A549 (cell line): ENCODE measurements around the gene ANKFY1. TPM values are rescaled to one million over a fixed set of nuclear protein-coding genes. Genes with fewer than 3 reads are reported as not detected.
A peak's percentile ranks its signal among the peaks of the same experiment; 100 is the strongest.

ENCODE experiments used
- ATAC-seq, 2 experiments: fragments of 200-7000 bp in 1 of 2; fragments of >200 bp in 1 of 2; cut with Nextera tagmentation in 1 of 2; cut with Tn5 transposase in 1 of 2; 3 replicates each; pipeline versions ENCODE4 v1.8.0 to v1.9.1; 2018 to 2020; ENCODE audit warnings: mild to moderate bottlenecking in 1 of 2, moderate library complexity in 1 of 2
- CTCF ChIA-PET: fragments of 300-600 bp; sonication (Branson Sonifier 250); formaldehyde crosslinking; extraction: SDS; loops from one replicate; lab custom pipeline; 2021; ENCODE audit warnings: antibody characterized with exemption, inconsistent platforms; lab: Yijun Ruan, JAX
- POLR2A ChIA-PET: fragments of 350-600 bp; formaldehyde crosslinking; extraction: SDS; loops from one replicate; lab custom pipeline; 2021; ENCODE audit warnings: antibody characterized with exemption, inconsistent platforms; lab: Yijun Ruan, JAX
- DNase-seq, 2 experiments: peaks; one replicate each; pipeline versions ENCODE4 v3.0.0 to v3.0.0-alpha.2; 2011 to 2016; ENCODE audit warnings: low read depth in 1 of 2, low spot score in 1 of 2
- FAIRE-seq: peaks from 2 replicates; lab custom pipeline; 2011; peaks lifted over from hg19 to GRCh38; lab: Jason Lieb, UNC
- H3K27ac ChIP-seq, 2 experiments: fragments of >200 bp; sonication (Bioruptor Twin); formaldehyde crosslinking; 3 replicates each; pipeline ENCODE4 v1.5.1; 2016 to 2017
- H3K4me1 ChIP-seq: fragments of >200 bp; sonication (Bioruptor Twin); formaldehyde crosslinking; 3 replicates; pipeline ENCODE4 v1.6.1; 2016
- H3K4me2 ChIP-seq: fragments of >200 bp; sonication (Bioruptor Twin); formaldehyde crosslinking; 3 replicates; pipeline ENCODE4 v1.6.1; 2016
- H3K4me3 ChIP-seq: fragments of >200 bp; sonication (Bioruptor Twin); formaldehyde crosslinking; 3 replicates; pipeline ENCODE4 v1.5.1; 2016
- H3K9me3 ChIP-seq: fragments of >200 bp; sonication (Bioruptor Twin); formaldehyde crosslinking; 3 replicates; pipeline ENCODE4 v1.6.1; 2016
- BHLHE40 ChIP-seq: IDR thresholded peaks from 2 replicates; pipeline ENCODE4 v1.6.1; 2012; ENCODE audit warnings: low read depth, low read length, inconsistent platforms
- CBX2 ChIP-seq: fragments of 200-600 bp; sonication (generic); IDR thresholded peaks from 2 replicates; pipeline ENCODE4 v1.6.1; 2016; ENCODE audit warnings: low read depth, mild to moderate bottlenecking, borderline replicate concordance
- CBX8 ChIP-seq: fragments of 200-600 bp; sonication (generic); IDR thresholded peaks from 2 replicates; pipeline ENCODE4 v1.6.1; 2016
- CEBPB ChIP-seq, 2 experiments: fragments of >200 bp in 1 of 2; sonication (Bioruptor Twin) in 1 of 2; formaldehyde crosslinking in 1 of 2; IDR thresholded peaks; 2 replicates each; pipeline ENCODE4 v1.6.1; 2012 to 2016
- CHD4 ChIP-seq: fragments of 200-600 bp; sonication (generic); IDR thresholded peaks from 2 replicates; pipeline ENCODE4 v1.6.1; 2016; ENCODE audit warnings: antibody characterized with exemption, mild to moderate bottlenecking, borderline replicate concordance
- EHMT2 ChIP-seq: fragments of 200-600 bp; sonication (generic); IDR thresholded peaks from 2 replicates; pipeline ENCODE4 v1.6.1; 2016; ENCODE audit warnings: antibody characterized with exemption, low read depth, mild to moderate bottlenecking, moderate library complexity
- ELK1 ChIP-seq: fragments of 150-350 bp; IDR thresholded peaks from 2 replicates; pipeline ENCODE4 v1.6.1; 2014; ENCODE audit warnings: low read depth, mild to moderate bottlenecking, low read length
- EP300 ChIP-seq, 2 experiments: fragments of >200 bp; sonication (Bioruptor Twin); formaldehyde crosslinking; IDR thresholded peaks; 2 replicates in 1 of 2; 3 replicates in 1 of 2; pipeline ENCODE4 v1.6.1; 2016 to 2017
- FOSB ChIP-seq: fragments of 250-450 bp; sonication (Bioruptor Pico); IDR thresholded peaks from 2 replicates; pipeline ENCODE4 v1.5.0; 2020; ENCODE audit warnings: mild to moderate bottlenecking, moderate library complexity
- FOSL2 ChIP-seq, 2 experiments: fragments of 450-650 bp in 1 of 2; fragments of >200 bp in 1 of 2; sonication (Bioruptor Twin) in 1 of 2; formaldehyde crosslinking; IDR thresholded peaks; 2 replicates each; pipeline versions ENCODE4 v1.5.0 to v1.6.1; 2016 to 2020; ENCODE audit warnings: mild to moderate bottlenecking in 1 of 2, moderate library complexity in 1 of 2
- FOXS1 ChIP-seq: fragments of 250-450 bp; sonication (Bioruptor Pico); IDR thresholded peaks from 2 replicates; pipeline ENCODE4 v1.5.0; 2020; ENCODE audit warnings: mild to moderate bottlenecking, moderate library complexity
- HDAC2 ChIP-seq: fragments of 200-600 bp; sonication (generic); IDR thresholded peaks from 2 replicates; pipeline ENCODE4 v1.6.1; 2016
- HOXA7 ChIP-seq: fragments of 250-450 bp; sonication (Bioruptor Pico); IDR thresholded peaks from 2 replicates; pipeline ENCODE4 v1.5.0; 2020; ENCODE audit warnings: mild to moderate bottlenecking, moderate library complexity
- KDM1A ChIP-seq: fragments of 200-600 bp; sonication (generic); IDR thresholded peaks from 2 replicates; pipeline ENCODE4 v1.6.1; 2016; ENCODE audit warnings: low read depth, mild to moderate bottlenecking
- KDM5A ChIP-seq: fragments of 200-600 bp; sonication (generic); IDR thresholded peaks from 2 replicates; pipeline ENCODE4 v1.6.1; 2016; ENCODE audit warnings: antibody characterized with exemption, mild to moderate bottlenecking
- MAZ ChIP-seq: fragments of 150-350 bp; IDR thresholded peaks from 2 replicates; pipeline ENCODE4 v1.6.1; 2014; ENCODE audit warnings: antibody characterized with exemption, low read depth, low read length, borderline replicate concordance
- NFE2L2 ChIP-seq: fragments of 150-350 bp; conservative IDR thresholded peaks from 2 replicates; pipeline ENCODE4 v1.6.1; 2014; ENCODE audit warnings: low read length
- NPAS2 ChIP-seq: fragments of 250-450 bp; sonication (Bioruptor Pico); IDR thresholded peaks from 2 replicates; pipeline ENCODE4 v1.8.0; 2022; ENCODE audit warnings: mild to moderate bottlenecking, moderate library complexity, borderline replicate concordance
- NR3C1 ChIP-seq: fragments of >200 bp; sonication (Bioruptor Twin); formaldehyde crosslinking; IDR thresholded peaks from 3 replicates; pipeline ENCODE4 v1.6.1; 2017
- PBX3 ChIP-seq: IDR thresholded peaks from 2 replicates; pipeline ENCODE4 v1.6.1; 2012
- POLR2A ChIP-seq: IDR thresholded peaks from 2 replicates; pipeline ENCODE4 v1.6.1; 2012; ENCODE audit warnings: mild to moderate bottlenecking, low read length
- POLR2AphosphoS2 ChIP-seq: conservative IDR thresholded peaks from 2 replicates; pipeline ENCODE4 v1.6.1; 2012; ENCODE audit warnings: low read length, improper control_type of control experiment, inconsistent platforms
- RARB ChIP-seq: fragments of 250-450 bp; sonication (Bioruptor Pico); IDR thresholded peaks from 2 replicates; pipeline ENCODE4 v1.8.0; 2021; ENCODE audit warnings: mild to moderate bottlenecking, moderate library complexity
- RCOR1 ChIP-seq: fragments of 150-350 bp; IDR thresholded peaks from 2 replicates; pipeline ENCODE4 v1.6.1; 2014; ENCODE audit warnings: antibody characterized with exemption, low read length, low read depth
- RNF2 ChIP-seq: fragments of 200-600 bp; sonication (generic); IDR thresholded peaks from 2 replicates; pipeline ENCODE4 v1.6.1; 2016; ENCODE audit warnings: low read depth, mild to moderate bottlenecking, antibody characterized with exemption, moderate library complexity, borderline replicate concordance
- SMC3 ChIP-seq: fragments of >200 bp; sonication (Bioruptor Twin); formaldehyde crosslinking; IDR thresholded peaks from 3 replicates; pipeline ENCODE4 v1.6.1; 2018; ENCODE audit warnings: inconsistent platforms
- SREBF2 ChIP-seq: fragments of 450-650 bp; IDR thresholded peaks from 2 replicates; pipeline ENCODE4 v1.6.1; 2014; ENCODE audit warnings: mild to moderate bottlenecking, moderate library complexity
- TFCP2L1 ChIP-seq: fragments of 250-450 bp; sonication (Bioruptor Pico); IDR thresholded peaks from 2 replicates; pipeline ENCODE4 v1.5.0; 2021; ENCODE audit warnings: mild to moderate bottlenecking
- ZNF302 ChIP-seq: fragments of 250-450 bp; sonication (Bioruptor Pico); IDR thresholded peaks from 2 replicates; pipeline ENCODE4 v1.9.0; 2021; ENCODE audit warnings: inconsistent platforms, mild to moderate bottlenecking, moderate library complexity
- WGBS: methylation state at CpG from one replicate; pipeline ENCODE4 v1.1.6; 2017; ENCODE audit errors: missing lambda C conversion rate; 5-methylcytosine and 5-hydroxymethylcytosine counted together
- polyA plus RNA-seq, 4 experiments: library from polyadenylated mRNA; depleted of rRNA in 3 of 4; stranded (reverse); fragments of >200 nt; fragmentation: RNase III in 1 of 4; extraction: RNeasy Plus Mini Kit Qiagen cat#74134 plus additional on column Dnase treatment in 1 of 4; gene quantifications; 2 replicates in 3 of 4; 3 replicates in 1 of 4; pipeline ENCODE4 v1.2.3, GENCODE V29; 2011 to 2017
- TF ChIP-seq, protein P1 (sequence below): fragments of 250-450 bp; sonication (Bioruptor Pico); IDR thresholded peaks from 2 replicates; pipeline ENCODE4 v1.5.0; 2020; ENCODE audit warnings: low read depth, mild to moderate bottlenecking, moderate library complexity
- TF ChIP-seq, protein P2 (sequence below): IDR thresholded peaks from 2 replicates; pipeline ENCODE4 v1.6.1; 2012
- TF ChIP-seq, protein P3 (sequence below): fragments of >200 bp; sonication (Bioruptor Twin); formaldehyde crosslinking; IDR thresholded peaks from 3 replicates; pipeline ENCODE4 v1.6.1; 2016

Gene ANKFY1
- polyA plus RNA-seq, 2 of the 4 experiments (the other 2 are of a cell fraction) = 28.5 to 51.7 TPM

DNA sequence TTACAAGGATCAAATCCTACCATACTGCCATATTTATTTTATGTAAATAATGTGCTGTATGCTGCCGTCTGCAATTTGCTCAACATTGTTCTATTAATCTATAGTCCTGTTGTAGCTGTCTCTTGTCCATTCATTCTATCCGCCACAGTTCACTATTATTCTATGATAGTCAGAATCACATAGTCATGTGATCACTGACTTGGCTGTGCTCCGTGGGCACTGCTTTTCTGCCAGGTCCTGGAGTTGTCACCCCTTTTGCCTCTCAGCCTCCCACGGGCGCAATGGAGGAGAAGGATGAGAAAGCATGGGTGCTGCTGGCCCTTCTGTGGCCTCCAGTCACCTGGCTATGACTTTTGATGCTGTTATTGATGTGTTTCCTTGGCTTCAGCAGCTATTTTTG, 37.3 kb upstream of the ANKFY1 start:
- no peak overlapping the region for H3K4me2 ChIP-seq
- CTCF ChIA-PET = interaction anchor here (0.7 to 1.6 kb wide), 5 partner anchors 10 to 112 kb away, joined by 3 to 6 read pairs (median 3); no protein-coding TSS in a partner anchor
- FAIRE-seq (peak; percentile 13), DNase-seq (no peak), ATAC-seq (no peak)
- no peak overlapping the region for H3K27ac ChIP-seq
- POLR2A ChIA-PET = no interaction called here
- no peak overlapping the region for H3K4me3 ChIP-seq
- WGBS = 95% methylated on average over 5 of the region's 5 CpGs
- H3K4me1 ChIP-seq = peaks cover 8% of the 10 kb centered on the region; the same call in 1 of the 3 replicates
- no peak for TF ChIP-seq TFCP2L1
- TF ChIP-seq SREBF2 = no peak
- TF ChIP-seq HDAC2 = no peak
- TF ChIP-seq CBX2 = no peak
- no peak for TF ChIP-seq FOXS1 (CRISPR knock-in tag)
- TF ChIP-seq CHD4 = no peak
- no peak for TF ChIP-seq MAZ
- TF ChIP-seq EP300 (IDR thresholded peaks at IDR 0.05) = no peak
- TF ChIP-seq CBX8 = no peak
- TF ChIP-seq ELK1 = no peak
- TF ChIP-seq RNF2 = no peak
- TF ChIP-seq KDM5A = no peak
- TF ChIP-seq POLR2AphosphoS2 = no peak
- H3K9me3 ChIP-seq = no peaks in the 10 kb centered on the region

- ChIA-PET CTCF (interaction anchor here (1.0 to 2.0 kb wide), 6 partner anchors 10 to 384 kb away, joined by 3 to 7 read pairs (median 4); no protein-coding TSS in a partner anchor), POLR2A (no interaction called here)
- Histone ChIP-seq H3K9me3 (no peaks in the 10 kb centered on the region), H3K27ac (no peak overlapping the region), H3K4me3 (no peak overlapping the region), H3K4me1 (no peaks in the 10 kb centered on the region), H3K4me2 (no peak overlapping the region)
- FAIRE-seq (no peak), DNase-seq (no peak), ATAC-seq (no peak)
- TF ChIP-seq SMC3 (no peak), EP300 (IDR thresholded peaks at IDR 0.05) (no peak), NR3C1 (no peak), CEBPB (IDR thresholded peaks at IDR 0.05) (no peak), CHD4 (no peak), RARB (CRISPR knock-in tag) (no peak), FOXS1 (CRISPR knock-in tag) (no peak), HOXA7 (CRISPR knock-in tag) (no peak), RCOR1 (no peak), POLR2A (no peak), KDM5A (no peak), CBX2 (no peak), KDM1A (no peak), NFE2L2 (no peak), FOSB (CRISPR knock-in tag) (no peak)
- TF ChIP-seq, protein P1, sequence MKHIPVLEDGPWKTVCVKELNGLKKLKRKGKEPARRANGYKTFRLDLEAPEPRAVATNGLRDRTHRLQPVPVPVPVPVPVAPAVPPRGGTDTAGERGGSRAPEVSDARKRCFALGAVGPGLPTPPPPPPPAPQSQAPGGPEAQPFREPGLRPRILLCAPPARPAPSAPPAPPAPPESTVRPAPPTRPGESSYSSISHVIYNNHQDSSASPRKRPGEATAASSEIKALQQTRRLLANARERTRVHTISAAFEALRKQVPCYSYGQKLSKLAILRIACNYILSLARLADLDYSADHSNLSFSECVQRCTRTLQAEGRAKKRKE (CRISPR knock-in tag) = no peak
- 90% methylated on average over 3 of the region's 3 CpGs for WGBS
These were observed 33.6 kb upstream of the ANKFY1 start for GRCh38 chr17:4297351-4297750.

GRCh38 chr17:4295686-4296085, 31.9 kb upstream of the ANKFY1 start:
- H3K9me3 ChIP-seq = no peaks in the 10 kb centered on the region
- DNase-seq = no peak
- POLR2A ChIA-PET = interaction anchor here (1.2 kb wide), 1 partner anchor 32 kb away, joined by 3 read pairs; the partner anchor contains the start of gene ANKFY1
- H3K4me2 ChIP-seq = no peak overlapping the region
- ATAC-seq = no peak
- no peak overlapping the region for H3K4me3 ChIP-seq
- WGBS = 62% methylated on average over 4 of the region's 4 CpGs
- H3K27ac ChIP-seq = no peak overlapping the region
- CTCF ChIA-PET = interaction anchor here (0.6 to 2.0 kb wide), 7 partner anchors 8 to 382 kb away, joined by 3 to 8 read pairs (median 4); no protein-coding TSS in a partner anchor
- FAIRE-seq = no peak
- H3K4me1 ChIP-seq = no peaks in the 10 kb centered on the region
- TF ChIP-seq FOSL2 (IDR thresholded peaks at IDR 0.05) (no peak), FOSL2 (CRISPR knock-in tag; IDR thresholded peaks at IDR 0.05) (no peak), NFE2L2 (no peak), HDAC2 (no peak), EHMT2 (no peak), NPAS2 (CRISPR knock-in tag) (no peak), CEBPB (IDR thresholded peaks at IDR 0.05) (no peak), CBX8 (no peak), RNF2 (no peak), ZNF302 (CRISPR knock-in tag) (no peak), HOXA7 (CRISPR knock-in tag) (no peak), CBX2 (no peak), BHLHE40 (no peak), KDM1A (no peak), PBX3 (no peak)
- TF ChIP-seq, protein P2, sequence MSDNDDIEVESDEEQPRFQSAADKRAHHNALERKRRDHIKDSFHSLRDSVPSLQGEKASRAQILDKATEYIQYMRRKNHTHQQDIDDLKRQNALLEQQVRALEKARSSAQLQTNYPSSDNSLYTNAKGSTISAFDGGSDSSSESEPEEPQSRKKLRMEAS = no peak
- TF ChIP-seq, protein P3, sequence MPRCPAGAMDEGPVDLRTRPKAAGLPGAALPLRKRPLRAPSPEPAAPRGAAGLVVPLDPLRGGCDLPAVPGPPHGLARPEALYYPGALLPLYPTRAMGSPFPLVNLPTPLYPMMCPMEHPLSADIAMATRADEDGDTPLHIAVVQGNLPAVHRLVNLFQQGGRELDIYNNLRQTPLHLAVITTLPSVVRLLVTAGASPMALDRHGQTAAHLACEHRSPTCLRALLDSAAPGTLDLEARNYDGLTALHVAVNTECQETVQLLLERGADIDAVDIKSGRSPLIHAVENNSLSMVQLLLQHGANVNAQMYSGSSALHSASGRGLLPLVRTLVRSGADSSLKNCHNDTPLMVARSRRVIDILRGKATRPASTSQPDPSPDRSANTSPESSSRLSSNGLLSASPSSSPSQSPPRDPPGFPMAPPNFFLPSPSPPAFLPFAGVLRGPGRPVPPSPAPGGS = no peak
